ENCODE data around the gene DYRK3.

Gene DYRK3

DNA sequence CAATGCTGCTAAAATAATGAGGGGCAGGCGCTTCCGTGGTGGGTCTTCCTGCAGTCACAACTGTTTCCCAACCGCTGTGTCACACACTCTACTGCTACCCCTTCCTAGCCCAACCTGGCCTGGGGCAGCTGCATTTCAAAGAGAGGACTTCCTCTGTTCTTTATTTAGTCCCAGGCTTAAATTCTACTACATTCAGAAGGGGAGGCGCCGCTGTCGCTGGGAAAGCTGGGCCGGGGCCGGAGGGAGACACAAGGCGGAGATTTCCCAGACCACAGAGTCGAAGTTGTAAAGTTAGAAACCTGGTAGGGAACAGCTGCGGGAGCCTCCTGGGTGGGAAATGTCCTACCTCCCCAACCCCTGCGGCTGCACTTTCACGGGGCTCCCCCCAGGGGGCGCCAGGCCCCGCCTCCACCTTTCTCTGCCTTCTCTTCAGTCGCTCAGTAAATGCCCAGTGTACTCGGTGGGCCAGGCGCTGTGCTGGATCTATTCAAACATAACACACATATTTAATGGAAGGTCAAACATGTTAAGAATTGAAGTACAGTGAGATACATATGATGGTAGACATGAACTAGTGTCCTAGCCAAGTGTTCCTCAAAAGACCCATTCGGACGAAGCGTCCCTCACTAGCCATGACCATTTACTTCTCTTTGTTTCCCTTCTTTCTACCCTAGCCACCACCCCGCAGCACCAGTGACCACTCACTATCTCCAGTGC lies 23.1 kb downstream of the DYRK3 start:
- Histone ChIP-seq H3F3A (ENCODE audit: insufficient read depth) (no peaks in the 10 kb centered on the region), H3K9me3 (ENCODE audit: insufficient read depth, low read length) (no peaks in the 10 kb centered on the region), H3K27me3 (ENCODE audit: low read length) (no peaks in the 10 kb centered on the region), H3K36me3 (ENCODE audit: low read length) (no peaks in the 10 kb centered on the region), H2AFZ (ENCODE audit: low read depth, low read length, severe bottlenecking) (no peak overlapping the region), H3K27ac (ENCODE audit: low read depth, low read length) (no peak overlapping the region), H3K4me3 (ENCODE audit: insufficient read depth, low read length, poor library complexity, severe bottlenecking) (no peak overlapping the region), H3K9me2 (replicated peaks; ENCODE audit: insufficient read depth, low read length) (no peaks in the 10 kb centered on the region), H3K9ac (ENCODE audit: low read length) (no peak overlapping the region; the same call in 1 of the 2 replicates), H3K4me2 (ENCODE audit: low read depth, low read length, poor library complexity, severe bottlenecking) (peak overlapping the region; percentile 39), H4K20me1 (ENCODE audit: low read depth, low read length) (no peaks in the 10 kb centered on the region), H3K79me2 (ENCODE audit: insufficient read depth, low read length) (no peaks in the 10 kb centered on the region)
- TF ChIP-seq, protein P1, sequence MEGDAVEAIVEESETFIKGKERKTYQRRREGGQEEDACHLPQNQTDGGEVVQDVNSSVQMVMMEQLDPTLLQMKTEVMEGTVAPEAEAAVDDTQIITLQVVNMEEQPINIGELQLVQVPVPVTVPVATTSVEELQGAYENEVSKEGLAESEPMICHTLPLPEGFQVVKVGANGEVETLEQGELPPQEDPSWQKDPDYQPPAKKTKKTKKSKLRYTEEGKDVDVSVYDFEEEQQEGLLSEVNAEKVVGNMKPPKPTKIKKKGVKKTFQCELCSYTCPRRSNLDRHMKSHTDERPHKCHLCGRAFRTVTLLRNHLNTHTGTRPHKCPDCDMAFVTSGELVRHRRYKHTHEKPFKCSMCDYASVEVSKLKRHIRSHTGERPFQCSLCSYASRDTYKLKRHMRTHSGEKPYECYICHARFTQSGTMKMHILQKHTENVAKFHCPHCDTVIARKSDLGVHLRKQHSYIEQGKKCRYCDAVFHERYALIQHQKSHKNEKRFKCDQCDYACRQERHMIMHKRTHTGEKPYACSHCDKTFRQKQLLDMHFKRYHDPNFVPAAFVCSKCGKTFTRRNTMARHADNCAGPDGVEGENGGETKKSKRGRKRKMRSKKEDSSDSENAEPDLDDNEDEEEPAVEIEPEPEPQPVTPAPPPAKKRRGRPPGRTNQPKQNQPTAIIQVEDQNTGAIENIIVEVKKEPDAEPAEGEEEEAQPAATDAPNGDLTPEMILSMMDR (IDR thresholded peaks at IDR 0.05; ENCODE audit: insufficient read depth, low read length, poor library complexity, severe bottlenecking), result peak; percentile 73
- no peak for TF ChIP-seq EZH2phosphoT487 (conservative IDR thresholded peaks at IDR 0.05; ENCODE audit: low read length)

DNA sequence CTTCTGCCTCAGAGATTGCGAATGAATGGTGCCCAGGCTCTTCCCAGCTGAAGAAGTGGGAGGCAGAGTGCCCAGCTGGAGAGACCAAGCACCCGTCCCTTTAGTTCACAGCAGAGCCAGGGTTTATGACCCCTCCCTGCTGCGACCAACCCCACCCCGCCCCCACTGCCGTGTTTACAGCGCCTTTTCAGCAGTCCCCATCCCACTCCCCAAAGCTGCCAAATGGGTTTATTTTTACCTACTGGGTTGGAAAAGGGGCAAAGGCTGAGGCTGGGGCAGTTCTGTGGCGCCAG lies 23.6 kb downstream of the DYRK3 start:
- Histone ChIP-seq H2AFZ (ENCODE audit: low read depth, low read length, severe bottlenecking) (no peak overlapping the region), H3K27me3 (ENCODE audit: low read length) (no peaks in the 10 kb centered on the region), H3K79me2 (ENCODE audit: insufficient read depth, low read length) (no peaks in the 10 kb centered on the region), H3K27ac (ENCODE audit: low read depth, low read length) (no peak overlapping the region), H3K4me2 (ENCODE audit: low read depth, low read length, poor library complexity, severe bottlenecking) (no peak overlapping the region), H4K20me1 (ENCODE audit: low read depth, low read length) (no peaks in the 10 kb centered on the region), H3K9me2 (replicated peaks; ENCODE audit: insufficient read depth, low read length) (no peaks in the 10 kb centered on the region), H3K9ac (ENCODE audit: low read length) (no peak overlapping the region), H3K4me3 (ENCODE audit: insufficient read depth, low read length, poor library complexity, severe bottlenecking) (no peak overlapping the region), H3F3A (ENCODE audit: insufficient read depth) (no peaks in the 10 kb centered on the region), H3K36me3 (ENCODE audit: low read length) (no peaks in the 10 kb centered on the region), H3K9me3 (ENCODE audit: insufficient read depth, low read length) (no peaks in the 10 kb centered on the region)
- TF ChIP-seq, protein P1 (IDR thresholded peaks at IDR 0.05; ENCODE audit: insufficient read depth, low read length, poor library complexity, severe bottlenecking), result no peak
- TF ChIP-seq EZH2phosphoT487 (conservative IDR thresholded peaks at IDR 0.05; ENCODE audit: low read length), result no peak

DNA sequence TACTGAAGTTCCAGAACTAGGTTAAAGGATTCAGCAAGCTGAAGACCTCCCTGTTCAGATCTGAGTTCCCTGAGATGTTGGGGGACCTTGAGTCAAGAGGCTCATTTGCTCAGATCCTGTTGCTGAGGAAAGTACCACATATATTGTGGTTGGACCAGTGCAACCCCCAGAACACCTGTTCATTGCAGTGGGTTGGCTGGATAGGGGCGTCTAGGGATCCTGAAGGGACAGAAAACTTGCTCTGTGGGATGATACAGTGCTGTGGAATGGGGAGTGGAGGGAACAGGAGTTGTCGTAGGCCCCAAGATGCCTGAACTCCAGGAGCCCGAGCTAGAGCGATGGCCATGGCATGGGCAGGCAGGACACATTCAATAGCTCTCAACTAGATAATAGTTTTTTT lies 24.8 kb downstream of the DYRK3 start:
- H3K36me3 ChIP-seq (ENCODE audit: low read length), result no peaks in the 10 kb centered on the region
- no peaks in the 10 kb centered on the region for H3F3A ChIP-seq (ENCODE audit: insufficient read depth)
- no peak overlapping the region for H3K27ac ChIP-seq (ENCODE audit: low read depth, low read length)
- no peak for TF ChIP-seq EZH2phosphoT487 (conservative IDR thresholded peaks at IDR 0.05; ENCODE audit: low read length)
- H3K9me2 ChIP-seq (replicated peaks; ENCODE audit: insufficient read depth, low read length), result no peaks in the 10 kb centered on the region
- H2AFZ ChIP-seq (ENCODE audit: low read depth, low read length, severe bottlenecking), result no peak overlapping the region
- H3K4me2 ChIP-seq (ENCODE audit: low read depth, low read length, poor library complexity, severe bottlenecking), result no peak overlapping the region
- no peak overlapping the region for H3K4me3 ChIP-seq (ENCODE audit: insufficient read depth, low read length, poor library complexity, severe bottlenecking)
- H3K27me3 ChIP-seq (ENCODE audit: low read length), result no peaks in the 10 kb centered on the region
- H3K9ac ChIP-seq (ENCODE audit: low read length), result no peak overlapping the region
- no peaks in the 10 kb centered on the region for H4K20me1 ChIP-seq (ENCODE audit: low read depth, low read length)
- no peaks in the 10 kb centered on the region for H3K9me3 ChIP-seq (ENCODE audit: insufficient read depth, low read length)
- H3K79me2 ChIP-seq (ENCODE audit: insufficient read depth, low read length), result no peaks in the 10 kb centered on the region

DNA sequence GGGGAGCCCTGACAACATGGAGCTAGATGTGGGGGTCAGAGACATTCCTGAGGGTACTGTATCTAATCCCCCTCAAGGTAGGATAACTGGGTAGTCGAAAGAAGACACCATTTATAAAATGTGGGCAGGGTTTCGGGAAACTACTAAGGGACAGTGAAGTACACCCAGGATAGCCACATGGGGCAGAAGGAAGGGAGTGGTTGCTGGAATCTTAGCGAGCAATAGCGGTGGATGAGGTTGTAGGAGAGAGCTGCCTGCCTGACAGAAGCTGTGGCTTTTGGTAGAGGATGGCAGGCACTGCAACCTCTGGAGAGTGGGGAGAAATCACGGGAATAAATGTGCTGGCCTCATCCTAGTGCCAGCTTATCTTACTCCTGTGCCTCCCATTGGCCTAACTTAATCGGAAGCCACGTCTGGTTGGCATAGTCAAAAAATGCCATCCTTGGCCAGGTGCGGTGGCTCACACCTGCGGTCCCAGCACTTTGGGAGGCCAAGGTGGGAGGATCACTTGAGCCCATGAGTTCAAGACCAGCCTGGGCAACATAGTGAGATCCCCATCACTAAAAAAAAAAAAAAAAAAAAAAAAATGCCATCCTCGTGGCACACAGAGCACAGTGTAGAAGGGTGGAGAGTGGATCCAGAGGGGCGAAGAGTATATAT lies 26.0 kb downstream of the DYRK3 start:
- TF ChIP-seq, protein P1 (IDR thresholded peaks at IDR 0.05; ENCODE audit: insufficient read depth, low read length, poor library complexity, severe bottlenecking), result no peak
- TF ChIP-seq EZH2phosphoT487 (conservative IDR thresholded peaks at IDR 0.05; ENCODE audit: low read length), result no peak
- no peak overlapping the region for H3K4me2 ChIP-seq (ENCODE audit: low read depth, low read length, poor library complexity, severe bottlenecking)
- no peak overlapping the region for H3K27ac ChIP-seq (ENCODE audit: low read depth, low read length)
- no peak overlapping the region for H3K9ac ChIP-seq (ENCODE audit: low read length)
- H3K4me3 ChIP-seq (ENCODE audit: insufficient read depth, low read length, poor library complexity, severe bottlenecking), result no peak overlapping the region
- no peaks in the 10 kb centered on the region for H3K27me3 ChIP-seq (ENCODE audit: low read length)
- H2AFZ ChIP-seq (ENCODE audit: low read depth, low read length, severe bottlenecking), result no peak overlapping the region
- H3K9me2 ChIP-seq (replicated peaks; ENCODE audit: insufficient read depth, low read length), result no peaks in the 10 kb centered on the region
- H3F3A ChIP-seq (ENCODE audit: insufficient read depth), result no peaks in the 10 kb centered on the region
- no peaks in the 10 kb centered on the region for H3K9me3 ChIP-seq (ENCODE audit: insufficient read depth, low read length)
- no peaks in the 10 kb centered on the region for H4K20me1 ChIP-seq (ENCODE audit: low read depth, low read length)
- no peaks in the 10 kb centered on the region for H3K79me2 ChIP-seq (ENCODE audit: insufficient read depth, low read length)
- no peaks in the 10 kb centered on the region for H3K36me3 ChIP-seq (ENCODE audit: low read length)
